ENCODE results near the gene MAGI1. TPM values are rescaled to one million over a fixed set of nuclear protein-coding genes. Genes with fewer than 3 reads are reported as not detected.

The MAGI1 gene
- total RNA-seq, 2 donors from 2014 or later = 38.6 to 45.1 TPM

- DNase-seq = peak; percentile 57
- Mint-ChIP-seq H3K27ac (no peak overlapping the region), H3K36me3 (ENCODE audit: low read depth) (no peaks in the 10 kb centered on the region), H3K9me3 (no peaks in the 10 kb centered on the region), H3K4me3 (no peak overlapping the region), H3K4me1 (peaks cover 13% of the 10 kb centered on the region), H3K27me3 (ENCODE audit: insufficient read depth) (no peaks in the 10 kb centered on the region)
- H3K4me3 ChIP-seq (ENCODE audit: low read length) = no peak overlapping the region
- TF ChIP-seq, protein P1, sequence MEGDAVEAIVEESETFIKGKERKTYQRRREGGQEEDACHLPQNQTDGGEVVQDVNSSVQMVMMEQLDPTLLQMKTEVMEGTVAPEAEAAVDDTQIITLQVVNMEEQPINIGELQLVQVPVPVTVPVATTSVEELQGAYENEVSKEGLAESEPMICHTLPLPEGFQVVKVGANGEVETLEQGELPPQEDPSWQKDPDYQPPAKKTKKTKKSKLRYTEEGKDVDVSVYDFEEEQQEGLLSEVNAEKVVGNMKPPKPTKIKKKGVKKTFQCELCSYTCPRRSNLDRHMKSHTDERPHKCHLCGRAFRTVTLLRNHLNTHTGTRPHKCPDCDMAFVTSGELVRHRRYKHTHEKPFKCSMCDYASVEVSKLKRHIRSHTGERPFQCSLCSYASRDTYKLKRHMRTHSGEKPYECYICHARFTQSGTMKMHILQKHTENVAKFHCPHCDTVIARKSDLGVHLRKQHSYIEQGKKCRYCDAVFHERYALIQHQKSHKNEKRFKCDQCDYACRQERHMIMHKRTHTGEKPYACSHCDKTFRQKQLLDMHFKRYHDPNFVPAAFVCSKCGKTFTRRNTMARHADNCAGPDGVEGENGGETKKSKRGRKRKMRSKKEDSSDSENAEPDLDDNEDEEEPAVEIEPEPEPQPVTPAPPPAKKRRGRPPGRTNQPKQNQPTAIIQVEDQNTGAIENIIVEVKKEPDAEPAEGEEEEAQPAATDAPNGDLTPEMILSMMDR (conservative IDR thresholded peaks at IDR 0.05) = no peak
- no peak overlapping the region for H3K9ac ChIP-seq (ENCODE audit: extremely low read depth, low read length, poor library complexity, severe bottlenecking)
- no peaks in the 10 kb centered on the region for H3K27me3 ChIP-seq (ENCODE audit: control insufficient read depth, insufficient read depth, low read length, poor library complexity, severe bottlenecking)
- no peaks in the 10 kb centered on the region for H3K4me1 ChIP-seq (ENCODE audit: control insufficient read depth, insufficient read depth, low read length)
- WGBS, 2 experiments (ENCODE audit: insufficient coverage in 1 of 2, insufficient read length in 1 of 2) = 56 to 60% methylated on average over 4 to 7 of the region's 7 CpGs
- no peaks in the 10 kb centered on the region for H3K9me3 ChIP-seq (ENCODE audit: control insufficient read depth, low read length)
- peak overlapping the region; percentile 21 for H3K27ac ChIP-seq (ENCODE audit: low read depth, low read length)
- no peaks in the 10 kb centered on the region for H3K36me3 ChIP-seq (ENCODE audit: control insufficient read depth, insufficient read depth, low read length)
Measured at GRCh38 chr3:65633018-65633638, 405.6 kb downstream of the MAGI1 start.

DNA sequence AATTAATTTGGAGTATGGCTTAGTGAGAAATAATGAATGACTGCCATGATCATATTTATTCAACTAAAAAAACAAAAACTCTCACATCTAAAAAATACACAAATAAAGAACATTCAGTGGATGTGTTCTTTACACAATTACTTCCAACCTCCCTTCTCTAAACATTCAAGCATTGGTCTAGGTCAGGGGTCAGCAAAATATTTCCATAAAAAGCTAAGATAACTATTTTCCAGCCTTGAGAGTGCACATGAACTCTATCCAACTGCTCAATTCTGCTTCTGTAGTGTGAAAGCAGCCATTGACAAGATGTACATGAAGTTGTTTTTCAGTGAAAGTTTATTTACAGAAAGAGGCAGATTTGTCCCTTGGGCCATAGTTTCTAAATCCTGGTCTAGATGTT, 406.3 kb downstream of the MAGI1 start:
- no peaks in the 10 kb centered on the region for H3K9me3 Mint-ChIP-seq

DNA sequence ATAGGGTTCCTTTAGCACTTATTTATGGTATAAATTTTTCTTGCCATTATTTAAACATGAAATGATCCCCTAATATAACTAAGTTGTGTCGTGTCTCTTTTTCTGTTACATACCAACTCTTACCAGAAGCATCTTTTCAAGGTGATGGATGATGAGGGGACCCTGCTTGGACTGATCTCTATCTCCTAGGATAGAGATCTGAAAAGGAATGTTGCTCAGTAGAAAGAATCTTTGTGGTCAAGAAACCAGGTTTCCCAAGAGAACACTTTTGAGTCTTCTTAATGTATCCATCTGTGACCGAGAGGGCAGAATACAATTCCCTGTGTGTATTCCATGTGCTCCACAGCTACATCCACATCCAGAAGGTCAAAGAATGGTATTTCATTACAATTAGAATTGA, 409.7 kb downstream of the MAGI1 start:
- Mint-ChIP-seq H3K36me3 (ENCODE audit: low read depth) (no peaks in the 10 kb centered on the region), H3K4me3 (no peak overlapping the region), H3K27ac (no peak overlapping the region), H3K4me1 (peaks cover 13% of the 10 kb centered on the region), H3K9me3 (no peaks in the 10 kb centered on the region), H3K27me3 (ENCODE audit: insufficient read depth) (no peaks in the 10 kb centered on the region)
- H3K27ac ChIP-seq (ENCODE audit: low read depth, low read length) = no peak overlapping the region
- no peak overlapping the region for H3K4me3 ChIP-seq (ENCODE audit: low read length)
- 84 to 100% methylated on average over 1 of the region's 2 CpGs for WGBS, 2 experiments (ENCODE audit: insufficient coverage in 1 of 2, insufficient read length in 1 of 2)
- TF ChIP-seq, protein P1 (conservative IDR thresholded peaks at IDR 0.05) = no peak
- no peaks in the 10 kb centered on the region for H3K36me3 ChIP-seq (ENCODE audit: control insufficient read depth, insufficient read depth, low read length)
- H3K9ac ChIP-seq (ENCODE audit: extremely low read depth, low read length, poor library complexity, severe bottlenecking) = no peak overlapping the region
- no peaks in the 10 kb centered on the region for H3K27me3 ChIP-seq (ENCODE audit: control insufficient read depth, insufficient read depth, low read length, poor library complexity, severe bottlenecking)
- no peak for DNase-seq
- no peaks in the 10 kb centered on the region for H3K9me3 ChIP-seq (ENCODE audit: control insufficient read depth, low read length)
- H3K4me1 ChIP-seq (ENCODE audit: control insufficient read depth, insufficient read depth, low read length) = no peaks in the 10 kb centered on the region

More for the DNA sequence above, 406.3 kb downstream of the MAGI1 start:
- Mint-ChIP-seq H3K27me3 (ENCODE audit: insufficient read depth) (no peaks in the 10 kb centered on the region), H3K4me3 (no peak overlapping the region), H3K4me1 (peaks cover 13% of the 10 kb centered on the region), H3K27ac (no peak overlapping the region), H3K36me3 (ENCODE audit: low read depth) (no peaks in the 10 kb centered on the region)
- DNase-seq = no peak
- Histone ChIP-seq H3K9me3 (ENCODE audit: control insufficient read depth, low read length) (no peaks in the 10 kb centered on the region), H3K27ac (ENCODE audit: low read depth, low read length) (no peak overlapping the region), H3K9ac (ENCODE audit: extremely low read depth, low read length, poor library complexity, severe bottlenecking) (no peak overlapping the region), H3K4me3 (ENCODE audit: low read length) (no peak overlapping the region), H3K4me1 (ENCODE audit: control insufficient read depth, insufficient read depth, low read length) (no peaks in the 10 kb centered on the region), H3K27me3 (ENCODE audit: control insufficient read depth, insufficient read depth, low read length, poor library complexity, severe bottlenecking) (no peaks in the 10 kb centered on the region), H3K36me3 (ENCODE audit: control insufficient read depth, insufficient read depth, low read length) (no peaks in the 10 kb centered on the region)
- TF ChIP-seq, protein P1 (conservative IDR thresholded peaks at IDR 0.05) = no peak
